Endothelial cell of umbilical vein (primary cell): ENCODE measurements around the gene CCDC32. TPM values are rescaled to one million over a fixed set of nuclear protein-coding genes. Genes with fewer than 3 reads are reported as not detected.

Experiments used
- BruUV-seq: library from RNA; stranded (reverse); fragments of 400-500 nt; replicated peaks from 2 replicates; lab custom pipeline; 2021; lab: Mats Ljungman, UMichigan
- CTCF ChIA-PET: fragments of 300-600, 350-600 bp; sonication (Branson Sonifier 250); formaldehyde crosslinking; loops from one replicate; lab custom pipeline; 2021; ENCODE audit warnings: antibody characterized with exemption, inconsistent platforms; lab: Charles Lee
- POLR2A ChIA-PET: fragments of 300-600, 350-600 bp; sonication (Branson Sonifier 250); formaldehyde crosslinking; loops from one replicate; lab custom pipeline; 2021; ENCODE audit warnings: antibody characterized with exemption, inconsistent platforms; lab: Charles Lee
- DNase-seq: peaks from one replicate; pipeline ENCODE4 v3.0.0-alpha.2; 2011; ENCODE audit warnings: low read depth, low spot score
- FAIRE-seq: peaks from 2 replicates; lab custom pipeline; 2011; peaks lifted over from hg19 to GRCh38; lab: Jason Lieb, UNC
- H2AFZ ChIP-seq: 2 replicates; pipeline ENCODE4 v1.6.0; 2012; ENCODE audit warnings: low read depth, low read length, control low read depth, inconsistent platforms
- H3K27ac ChIP-seq: 2 replicates; pipeline ENCODE4 v1.5.1; 2011; ENCODE audit warnings: low read depth, mild to moderate bottlenecking, control low read depth, low read length, moderate library complexity; ENCODE audit not compliant: insufficient read depth
- H3K27me3 ChIP-seq, 2 experiments: 2 replicates each; pipeline versions ENCODE4 v1.6.0 to v1.6.1; 2011; ENCODE audit warnings: low read length in 2 of 2, mixed read lengths in 1 of 2; ENCODE audit not compliant: control insufficient read depth in 2 of 2, insufficient read depth in 2 of 2
- H3K36me3 ChIP-seq, 2 experiments: 2 replicates in 1 of 2; 3 replicates in 1 of 2; pipeline ENCODE4 v1.5.1; 2011; ENCODE audit warnings: low read length in 2 of 2, mild to moderate bottlenecking in 1 of 2, moderate library complexity in 1 of 2; ENCODE audit not compliant: control insufficient read depth in 2 of 2, insufficient read depth in 2 of 2; ENCODE audit errors: extremely low read depth in 1 of 2
- H3K4me1 ChIP-seq: 3 replicates; pipeline ENCODE4 v1.5.1; 2011; ENCODE audit warnings: mild to moderate bottlenecking, low read length; ENCODE audit not compliant: control insufficient read depth, insufficient read depth; ENCODE audit errors: extremely low read depth
- H3K4me2 ChIP-seq: 2 replicates; pipeline ENCODE4 v1.6.1; 2011; ENCODE audit warnings: low read length, control low read depth, mixed read lengths; ENCODE audit not compliant: insufficient read depth
- H3K4me3 ChIP-seq, 3 experiments: fragments of 200-600 bp in 1 of 3; sonication (generic), shearing (Covaris generic) in 1 of 3; replicated peaks in 1 of 3; 2 replicates each; pipeline ENCODE4 v1.5.1; 2011 to 2016; ENCODE audit warnings: control low read depth in 3 of 3, low read length in 3 of 3, mild to moderate bottlenecking in 2 of 3, inconsistent platforms in 1 of 3, low read depth in 1 of 3, moderate library complexity in 1 of 3; ENCODE audit not compliant: insufficient read depth in 1 of 3
- H3K79me2 ChIP-seq: 2 replicates; pipeline ENCODE4 v1.6.0; 2012; ENCODE audit warnings: low read length, inconsistent platforms; ENCODE audit not compliant: control insufficient read depth, insufficient read depth
- H3K9ac ChIP-seq: replicated peaks from 2 replicates; pipeline ENCODE3; 2011; ENCODE audit warnings: low read length, control low read depth; ENCODE audit not compliant: insufficient read depth; ENCODE audit errors: extremely low read depth
- H3K9me1 ChIP-seq: replicated peaks from 3 replicates; pipeline ENCODE4 v1.6.0; 2011; ENCODE audit warnings: mild to moderate bottlenecking, low read length; ENCODE audit not compliant: control insufficient read depth, insufficient read depth; ENCODE audit errors: extremely low read depth
- H3K9me3 ChIP-seq: replicated peaks from 2 replicates; pipeline ENCODE4 v1.5.1; 2012; ENCODE audit warnings: low read length, inconsistent platforms; ENCODE audit not compliant: control insufficient read depth, insufficient read depth
- H4K20me1 ChIP-seq: replicated peaks from 2 replicates; pipeline ENCODE3; 2011; ENCODE audit warnings: mild to moderate bottlenecking, low read length; ENCODE audit not compliant: control insufficient read depth, insufficient read depth; ENCODE audit errors: extremely low read depth
- CTCF ChIP-seq, 2 donors: IDR thresholded peaks; 1 replicate in 1 of 2; 2 replicates in 1 of 2; pipeline ENCODE4 v1.5.1; 2011; ENCODE audit warnings: low read length in 2 of 2, mild to moderate bottlenecking in 2 of 2, moderate library complexity in 2 of 2, control low read depth in 1 of 2, inconsistent platforms in 1 of 2, low read depth in 1 of 2; ENCODE audit not compliant: insufficient read depth in 1 of 2; ENCODE audit errors: extremely low read depth in 1 of 2
- EZH2 ChIP-seq: IDR thresholded peaks from 2 replicates; pipeline ENCODE4 v1.6.1; 2012; ENCODE audit warnings: borderline replicate concordance, low read depth, mild to moderate bottlenecking, moderate library complexity, low read length, inconsistent platforms; ENCODE audit not compliant: severe bottlenecking
- MAX ChIP-seq: IDR thresholded peaks from 2 replicates; pipeline ENCODE4 v1.6.1; 2011; ENCODE audit not compliant: insufficient read depth, insufficient read length
- MYC ChIP-seq: IDR thresholded peaks from one replicate; pipeline ENCODE4 v1.6.1; 2011; ENCODE audit warnings: mild to moderate bottlenecking, low read depth, low read length
- POLR2A ChIP-seq: IDR thresholded peaks from 2 replicates; pipeline ENCODE4 v1.6.1; 2012; ENCODE audit warnings: low read depth, mild to moderate bottlenecking, control low read depth, low read length
- dilution Hi-C: fragments of 300-500 bp; cut with MboI; formaldehyde crosslinking; loops from one replicate; pipeline ENCODE4 v1.15.0; 2019; ENCODE audit warnings: low sequenced_read_pairs; ENCODE audit not compliant: extremely low pct_ligation_motif_present
- intact Hi-C: fragments of 100-400 bp; cut with micrococcal nuclease; formaldehyde crosslinking; loops from one replicate; pipeline ENCODE4 v1.10.0; 2022
- polyA plus RNA-seq, 4 experiments: library from polyadenylated mRNA; depleted of rRNA in 3 of 4; stranded (reverse) in 3 of 4; unstranded in 1 of 4; fragments of >200 nt; gene quantifications; 2 replicates each; pipeline versions ENCODE4 v1.2.1 to v1.2.3, GENCODE V29; 2011 to 2012; ENCODE audit warnings: missing spikeins in 1 of 4
- total RNA-seq: library from RNA; stranded (reverse); gene quantifications from 2 replicates; pipeline ENCODE4 v1.2.3, GENCODE V29; 2021

Gene CCDC32
- total and polyA plus RNA-seq, 2 donors (not counting 3 experiments of a cell fraction or from before 2014, with no cell fraction given), result 22.9 to 24.0 TPM

GRCh38 chr15:40584191-40584590, 19.3 kb upstream of the CCDC32 start:
- TF ChIP-seq CTCF (IDR thresholded peaks at IDR 0.05; ENCODE audit: extremely low read depth in 1 of 2, insufficient read depth in 1 of 2, low read depth in 1 of 2, low read length in 2 of 2) (no peak), MYC (no peak), EZH2 (no peak), MAX (no peak), POLR2A (no peak)
- dilution Hi-C loops (no loop called here), intact Hi-C loops (no loop called here)
- DNase-seq (no peak), FAIRE-seq (no peak)
- H4K20me1 ChIP-seq, result no peaks in the 10 kb centered on the region
- BruUV-seq, result no TSS peak
- no peak overlapping the region for H3K4me3 ChIP-seq
- no peak overlapping the region for H3K27ac ChIP-seq
- H3K9me3 ChIP-seq, result no peaks in the 10 kb centered on the region
- ChIA-PET CTCF (interaction anchor here (1.1 to 2.0 kb wide), 2 partner anchors 11 to 15 kb away, joined by 3 to 4 read pairs; partner anchors contain the start of gene RPUSD2), POLR2A (no interaction called here)
- H2AFZ ChIP-seq, result no peak overlapping the region
- no peak overlapping the region for H3K9ac ChIP-seq
- H3K27me3 ChIP-seq, result peaks cover 0 to 1% of the 10 kb centered on the region in 2 experiments
- H3K9me1 ChIP-seq, result no peaks in the 10 kb centered on the region
- H3K4me2 ChIP-seq, result no peak overlapping the region
- no peaks in the 10 kb centered on the region for H3K79me2 ChIP-seq
- H3K4me1 ChIP-seq, result no peaks in the 10 kb centered on the region
- H3K36me3 ChIP-seq, result no peaks in the 10 kb centered on the region
